ENCODE measurements around the gene PNN. TPM values are rescaled to one million over a fixed set of nuclear protein-coding genes. Genes with fewer than 3 reads are reported as not detected.

Gene PNN
- 53.9 and 152 TPM in 2 replicates for total RNA-seq (2011; cell fraction: chromatin; rRNA removed; ENCODE audit: low replicate concordance)
- 34.2 and 42.7 TPM in 2 replicates for total RNA-seq (2011; cell fraction: nucleolus; rRNA removed)
- total RNA-seq (2011; cell fraction: nucleoplasm; rRNA removed) = 65.9 and 95.0 TPM in 2 replicates
- total RNA-seq (2014; rRNA removed) = 59.9 and 69.7 TPM in 2 replicates
- total RNA-seq (2014; rRNA removed; fragmentation: Illumina TruSeq; extraction: Trizol) = 75.9 and 84.5 TPM in 2 replicates
- total RNA-seq (2015; rRNA removed; fragmentation: Illumina TruSeq; extraction: Trizol) = 68.2 and 81.4 TPM in 2 replicates
- 53.4 and 67.7 TPM in 2 replicates for total RNA-seq (2021)
- polyA plus RNA-seq (2011; rRNA removed) = 42.8 and 46.6 TPM in 2 replicates
- 7.8 and 21.8 TPM in 2 replicates for polyA plus RNA-seq (2011; cell fraction: cytosol; rRNA removed)
- polyA plus RNA-seq (2011; cell fraction: nucleus; rRNA removed) = 123 and 157 TPM in 2 replicates
- polyA plus RNA-seq (2012) = 71.6 and 86.2 TPM in 2 replicates
- 105 and 133 TPM in 2 replicates for polyA plus RNA-seq (2014; fragmentation: Illumina TruSeq; extraction: Trizol)
- polyA plus RNA-seq (2014; fragmentation: Nextera tagmentation; extraction: Ambion mirVana) = 10 to 100 TPM; 30.2 to 38.1 TPM
- 138 and 188 TPM in 2 replicates for polyA plus RNA-seq (2014; rRNA removed)
- 32.5 and 38.4 TPM in 2 replicates for polyA minus RNA-seq (2011; rRNA and poly(A)+ RNA removed)
- 9.0 and 10.4 TPM in 2 replicates for polyA minus RNA-seq (2011; cell fraction: cytosol; rRNA and poly(A)+ RNA removed)
- 42.9 and 69.9 TPM in 2 replicates for polyA minus RNA-seq (2011; cell fraction: nucleus; rRNA and poly(A)+ RNA removed)
- Bru-seq, nascent RNA = percentile 99 among the genes with signal in this experiment
- BruChase-seq, experiment 1, labeled RNA remaining after a 2-hour chase = percentile 99 among the genes with signal in this experiment
- percentile 99 among the genes with signal in this experiment for BruChase-seq, experiment 2, labeled RNA remaining after a 6-hour chase
- long read RNA-seq, experiment 1, transcript PNN-201 (9 exons, 3,576 nt) = major isoform, 118 of 174 reads
- long read RNA-seq, experiment 1, partial matches to known transcripts = 29 of 174 reads
- long read RNA-seq, experiment 1, other reads (novel, unspliced or antisense) = 24 of 174 reads
- long read RNA-seq, experiment 2, transcript PNN-201 (9 exons, 3,576 nt) = major isoform, 5 of 49 reads
- long read RNA-seq, experiment 2, partial matches to known transcripts = 2 of 49 reads
- long read RNA-seq, experiment 2, other reads (novel, unspliced or antisense) = 41 of 49 reads
- long read RNA-seq, experiment 3, transcript PNN-201 (9 exons, 3,576 nt) = major isoform, 27 of 50 reads
- long read RNA-seq, experiment 3, partial matches to known transcripts = 16 of 50 reads
- long read RNA-seq, experiment 3, other reads (novel, unspliced or antisense) = 7 of 50 reads

GRCh38 chr14:39174560-39175444 lies at the start of gene PNN:
TSS of gene PNN (plus strand) at chr14:39175254. CDS start at chr14:39175280, 26 bp downstream.
- H2AFZ ChIP-seq (ENCODE audit: low read depth, low read length) = peak within 1 kb of the TSS; percentile 82
- H3K27ac ChIP-seq (ENCODE audit: extremely low read depth, low read depth, low read length) = peak within 1 kb of the TSS; percentile 96
- H3K9me3 ChIP-seq (replicated peaks; ENCODE audit: control insufficient read depth, insufficient read depth, low read depth, low read length) = no peaks in the 10 kb centered on the region
- H4K20me1 ChIP-seq (replicated peaks; ENCODE audit: control insufficient read depth, insufficient read depth, low read length) = no peaks in the 10 kb centered on the region
- under 1% methylated on average over 45 of the region's 56 CpGs for WGBS (ENCODE audit: insufficient coverage, low coverage, missing lambda C conversion rate)
- peak within 1 kb of the TSS; percentile 83 for H3K4me2 ChIP-seq (ENCODE audit: insufficient read depth, low read length)
- H3K79me2 ChIP-seq (ENCODE audit: control insufficient read depth, insufficient read depth, low read length) = peaks cover 43% of the 10 kb centered on the region
- H3K27me3 ChIP-seq (ENCODE audit: control insufficient read depth in 2 of 2, insufficient read depth in 2 of 2, low read length in 2 of 2) = no peaks in the 10 kb centered on the region
- CTCF ChIA-PET (ENCODE audit: low intra/inter-chr PET ratio) = no interaction called here
- in situ Hi-C loops (cut with MboI) = no loop called here
- DNase-seq (ENCODE audit: extremely low read depth in 1 of 4, low spot score in 3 of 4) (peak; percentile 84 to 97 (median 88)), FAIRE-seq (peak; percentile 100), ATAC-seq (peak; percentile 93)
- intact Hi-C loops (cut with micrococcal nuclease) = loop anchor here (2.0 to 10.0 kb wide), 3 partner anchors 30 to 90 kb away; partner anchors contain the start of gene GEMIN2
- peak within 1 kb of the TSS; percentile 90 for H3K4me3 ChIP-seq
- POLR2A ChIA-PET = interaction anchor here (0.6 to 1.4 kb wide), 11 partner anchors 8 to 135 kb away, joined by 3 to 9 read pairs (median 3); no protein-coding TSS in a partner anchor
- H3K9ac ChIP-seq (ENCODE audit: insufficient read depth in 1 of 2, low read depth in 2 of 2, low read length in 2 of 2) = peak within 1 kb of the TSS; percentile 96 to 99
- peaks cover 40% of the 10 kb centered on the region for H3K36me3 ChIP-seq (ENCODE audit: control insufficient read depth, insufficient read depth, low read length)
- no TSS peak for BruUV-seq (replicated peaks)
- H3K9me1 ChIP-seq (ENCODE audit: control insufficient read depth, insufficient read depth, low read length) = no peaks in the 10 kb centered on the region
- H3K4me1 ChIP-seq (replicated peaks in 1 of 2; ENCODE audit: control insufficient read depth in 2 of 2, insufficient read depth in 2 of 2, low read length in 2 of 2) = peaks cover 9 to 18% of the 10 kb centered on the region in 2 experiments; a peak in 4 of 5 replicates
- peak; percentile 99 for TF ChIP-seq CXXC5 (CRISPR knock-in tag; IDR thresholded peaks at IDR 0.05)
- peak in 1 of 2 experiments; percentile 26; a peak in 1 of 4 replicates for TF ChIP-seq TRIM24 (IDR thresholded peaks at IDR 0.05)
- TF ChIP-seq RBBP5 (IDR thresholded peaks at IDR 0.05; ENCODE audit: borderline replicate concordance, insufficient read depth, low read length, poor library complexity, severe bottlenecking) = peak; percentile 92
- TF ChIP-seq POLR2G (IDR thresholded peaks at IDR 0.05; ENCODE audit: low read depth, low read length) = peak; percentile 98
- TF ChIP-seq FOXK2 (conservative IDR thresholded peaks at IDR 0.05 in 1 of 2, IDR thresholded peaks at IDR 0.05 in 1 of 2; ENCODE audit: low read depth in 2 of 2) = peak in 1 of 2 experiments; percentile 99; a peak in 2 of 4 replicates
- peak; percentile 4; the same call in 1 of the 2 replicates for TF ChIP-seq EP300 (IDR thresholded peaks at IDR 0.05; ENCODE audit: low read length)
- no peak for TF ChIP-seq ZNF830 (CRISPR knock-in tag; IDR thresholded peaks at IDR 0.05)
- peak; percentile 51; the same call in 1 of the 2 replicates for TF ChIP-seq CGGBP1 (CRISPR knock-in tag; IDR thresholded peaks at IDR 0.05)
- TF ChIP-seq CHD2 (IDR thresholded peaks at IDR 0.05; ENCODE audit: low read depth, low read length) = peak; percentile 95
- TF ChIP-seq SMARCA4 (IDR thresholded peaks at IDR 0.05) = 0 out of 2 replicates have a peak, but pooled peaks have one; percentile 5
- peak; percentile 91 for TF ChIP-seq CEBPG (CRISPR knock-in tag; IDR thresholded peaks at IDR 0.05)
- TF ChIP-seq CEBPG (tag; conservative IDR thresholded peaks at IDR 0.05 in 1 of 2, IDR thresholded peaks at IDR 0.05 in 1 of 2) = peak; percentile 93 to 97
- peak; percentile 86 for TF ChIP-seq ADNP (tag; IDR thresholded peaks at IDR 0.05)
- no peak for TF ChIP-seq ZNF146 (CRISPR knock-in tag; IDR thresholded peaks at IDR 0.05; ENCODE audit: unreplicated experiment)
- peak; percentile 85 for TF ChIP-seq PHF8 (IDR thresholded peaks at IDR 0.05; ENCODE audit: borderline replicate concordance, low read length)
- peak; percentile 98 for TF ChIP-seq ETV5 (CRISPR knock-in tag; IDR thresholded peaks at IDR 0.05; ENCODE audit: low read depth)
- peak; percentile 78 for TF ChIP-seq RNF2 (IDR thresholded peaks at IDR 0.05)

Measured in K562 (cell line).